ENCODE data around the gene IGLL1.

The IGLL1 gene

GRCh38 chr22:23580576-23581259 lies 628 bp upstream of the IGLL1 start:
- H3K9me3 ChIP-seq (ENCODE audit: severe bottlenecking) = no peaks in the 10 kb centered on the region
- DNase-seq (ENCODE audit: low spot score) = no peak
- no peak overlapping the region for H3K27ac ChIP-seq (ENCODE audit: poor library complexity, severe bottlenecking)
- ATAC-seq (ENCODE audit: low read depth) = no peak
- TF ChIP-seq, protein P1, sequence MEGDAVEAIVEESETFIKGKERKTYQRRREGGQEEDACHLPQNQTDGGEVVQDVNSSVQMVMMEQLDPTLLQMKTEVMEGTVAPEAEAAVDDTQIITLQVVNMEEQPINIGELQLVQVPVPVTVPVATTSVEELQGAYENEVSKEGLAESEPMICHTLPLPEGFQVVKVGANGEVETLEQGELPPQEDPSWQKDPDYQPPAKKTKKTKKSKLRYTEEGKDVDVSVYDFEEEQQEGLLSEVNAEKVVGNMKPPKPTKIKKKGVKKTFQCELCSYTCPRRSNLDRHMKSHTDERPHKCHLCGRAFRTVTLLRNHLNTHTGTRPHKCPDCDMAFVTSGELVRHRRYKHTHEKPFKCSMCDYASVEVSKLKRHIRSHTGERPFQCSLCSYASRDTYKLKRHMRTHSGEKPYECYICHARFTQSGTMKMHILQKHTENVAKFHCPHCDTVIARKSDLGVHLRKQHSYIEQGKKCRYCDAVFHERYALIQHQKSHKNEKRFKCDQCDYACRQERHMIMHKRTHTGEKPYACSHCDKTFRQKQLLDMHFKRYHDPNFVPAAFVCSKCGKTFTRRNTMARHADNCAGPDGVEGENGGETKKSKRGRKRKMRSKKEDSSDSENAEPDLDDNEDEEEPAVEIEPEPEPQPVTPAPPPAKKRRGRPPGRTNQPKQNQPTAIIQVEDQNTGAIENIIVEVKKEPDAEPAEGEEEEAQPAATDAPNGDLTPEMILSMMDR (IDR thresholded peaks at IDR 0.05; ENCODE audit: poor library complexity, severe bottlenecking) = no peak
- no peaks in the 10 kb centered on the region for H3K4me1 ChIP-seq (ENCODE audit: insufficient read depth, poor library complexity, severe bottlenecking)
- no peak overlapping the region for H3K4me3 ChIP-seq (ENCODE audit: severe bottlenecking)
- H3K36me3 ChIP-seq (ENCODE audit: low read depth) = no peaks in the 10 kb centered on the region
- no peaks in the 10 kb centered on the region for H3K27me3 ChIP-seq (ENCODE audit: insufficient read depth, poor library complexity, severe bottlenecking)

DNA sequence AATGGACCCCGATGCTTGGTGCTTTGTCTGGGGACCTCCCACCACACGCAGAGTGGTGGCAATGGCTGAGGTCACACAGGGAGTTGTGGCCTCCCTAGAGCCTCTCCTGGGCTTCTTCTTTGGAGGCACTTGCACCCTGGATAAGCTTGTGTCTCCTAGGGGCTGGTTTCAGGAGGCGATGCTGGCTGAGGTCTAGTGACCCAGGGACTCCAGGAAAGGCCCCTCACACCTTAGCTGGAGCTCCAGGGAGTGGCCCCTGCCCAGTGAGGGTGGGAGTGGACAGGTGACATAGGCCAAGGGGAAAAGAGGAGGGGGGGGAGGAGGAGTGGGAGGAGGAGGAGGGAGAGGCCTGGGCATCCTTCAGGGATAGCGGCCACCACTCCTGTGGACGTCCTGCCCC lies 810 bp downstream of the IGLL1 start:
- H3K27me3 ChIP-seq (ENCODE audit: insufficient read depth, poor library complexity, severe bottlenecking) = no peaks in the 10 kb centered on the region
- ATAC-seq (ENCODE audit: low read depth) (no peak), DNase-seq (ENCODE audit: low spot score) (no peak)
- no peaks in the 10 kb centered on the region for H3K9me3 ChIP-seq (ENCODE audit: severe bottlenecking)
- TF ChIP-seq, protein P1 (IDR thresholded peaks at IDR 0.05; ENCODE audit: poor library complexity, severe bottlenecking) = no peak
- H3K36me3 ChIP-seq (ENCODE audit: low read depth) = no peaks in the 10 kb centered on the region
- no peak overlapping the region for H3K27ac ChIP-seq (ENCODE audit: poor library complexity, severe bottlenecking)
- no peaks in the 10 kb centered on the region for H3K4me1 ChIP-seq (ENCODE audit: insufficient read depth, poor library complexity, severe bottlenecking)
- no peak overlapping the region for H3K4me3 ChIP-seq (ENCODE audit: severe bottlenecking)

- Histone ChIP-seq H3K27me3 (ENCODE audit: insufficient read depth, poor library complexity, severe bottlenecking) (no peaks in the 10 kb centered on the region), H3K27ac (ENCODE audit: poor library complexity, severe bottlenecking) (no peak overlapping the region), H3K36me3 (ENCODE audit: low read depth) (no peaks in the 10 kb centered on the region), H3K4me3 (ENCODE audit: severe bottlenecking) (no peak overlapping the region), H3K4me1 (ENCODE audit: insufficient read depth, poor library complexity, severe bottlenecking) (no peaks in the 10 kb centered on the region), H3K9me3 (ENCODE audit: severe bottlenecking) (no peaks in the 10 kb centered on the region)
- TF ChIP-seq, protein P1 (IDR thresholded peaks at IDR 0.05; ENCODE audit: poor library complexity, severe bottlenecking) = no peak
- ATAC-seq (ENCODE audit: low read depth) (no peak), DNase-seq (ENCODE audit: low spot score) (no peak)
These were observed 1.8 kb downstream of the IGLL1 start for GRCh38 chr22:23578306-23578705.

DNA sequence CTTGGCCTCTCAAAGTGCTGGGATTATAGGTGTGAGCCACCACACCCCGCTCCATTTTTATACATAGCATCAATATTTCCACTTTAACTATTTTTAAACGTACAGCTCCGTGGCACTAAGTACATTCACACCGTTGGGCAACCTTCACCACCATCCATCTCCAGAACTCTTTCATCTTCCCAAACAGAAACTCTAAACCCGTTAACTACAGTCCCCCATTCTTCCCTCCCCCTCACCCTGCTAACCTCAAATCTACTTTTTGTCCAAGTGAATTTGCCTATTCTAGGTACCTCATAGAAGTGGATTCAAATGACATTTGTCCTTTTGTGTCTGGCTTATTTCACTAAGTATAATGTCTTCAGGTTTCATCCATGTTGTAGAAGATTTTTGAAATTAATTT lies 3.4 kb downstream of the IGLL1 start:
- Histone ChIP-seq H3K4me3 (ENCODE audit: severe bottlenecking) (no peak overlapping the region), H3K27me3 (ENCODE audit: insufficient read depth, poor library complexity, severe bottlenecking) (no peaks in the 10 kb centered on the region), H3K4me1 (ENCODE audit: insufficient read depth, poor library complexity, severe bottlenecking) (no peaks in the 10 kb centered on the region), H3K9me3 (ENCODE audit: severe bottlenecking) (no peaks in the 10 kb centered on the region), H3K27ac (ENCODE audit: poor library complexity, severe bottlenecking) (no peak overlapping the region), H3K36me3 (ENCODE audit: low read depth) (no peaks in the 10 kb centered on the region)
- DNase-seq (ENCODE audit: low spot score) = no peak
- ATAC-seq (ENCODE audit: low read depth) = no peak
- TF ChIP-seq, protein P1 (IDR thresholded peaks at IDR 0.05; ENCODE audit: poor library complexity, severe bottlenecking) = no peak

DNA sequence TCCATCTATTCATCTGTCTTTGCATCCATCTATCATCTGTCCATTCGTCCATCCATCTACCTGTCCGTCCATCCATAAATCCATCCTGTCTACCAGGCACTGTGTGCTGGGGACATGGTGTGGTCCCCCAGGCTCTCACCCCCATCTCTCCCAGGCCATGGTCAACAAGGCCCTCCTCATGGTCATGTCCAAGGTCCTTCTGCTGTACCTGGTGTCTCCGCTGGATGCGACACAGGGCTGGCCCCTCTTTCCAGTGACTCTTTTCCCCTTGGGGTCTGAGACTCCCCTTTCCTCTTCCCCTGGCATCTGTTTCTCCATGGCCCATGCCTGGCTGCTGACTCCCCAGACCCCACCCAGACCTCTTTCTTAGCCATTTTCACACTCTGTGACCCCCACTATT lies 4.5 kb downstream of the IGLL1 start:
- H3K9me3 ChIP-seq (ENCODE audit: severe bottlenecking) = no peaks in the 10 kb centered on the region
- TF ChIP-seq, protein P1 (IDR thresholded peaks at IDR 0.05; ENCODE audit: poor library complexity, severe bottlenecking) = no peak
- H3K4me3 ChIP-seq (ENCODE audit: severe bottlenecking) = no peak overlapping the region

More for the DNA sequence above, 4.5 kb downstream of the IGLL1 start:
- no peak for ATAC-seq (ENCODE audit: low read depth)
- no peaks in the 10 kb centered on the region for H3K36me3 ChIP-seq (ENCODE audit: low read depth)
- H3K27me3 ChIP-seq (ENCODE audit: insufficient read depth, poor library complexity, severe bottlenecking) = no peaks in the 10 kb centered on the region
- no peak overlapping the region for H3K27ac ChIP-seq (ENCODE audit: poor library complexity, severe bottlenecking)
- DNase-seq (ENCODE audit: low spot score) = no peak
- no peaks in the 10 kb centered on the region for H3K4me1 ChIP-seq (ENCODE audit: insufficient read depth, poor library complexity, severe bottlenecking)
